HG02798 (cell line): ENCODE results near the gene GALE.
"Not testable (repeated sequence)": the region's sequence is repeated elsewhere in the genome, so short reads cannot be mapped to it uniquely, and the experiment has no call there.

Source experiments
- ATAC-seq: cut with Tn5 transposase; IDR thresholded peaks from one replicate; pipeline ENCODE4 v1.9.1; 2021; ENCODE audit warnings: mild to moderate bottlenecking; ENCODE audit not compliant: unreplicated experiment, poor library complexity

GALE gene

DNA sequence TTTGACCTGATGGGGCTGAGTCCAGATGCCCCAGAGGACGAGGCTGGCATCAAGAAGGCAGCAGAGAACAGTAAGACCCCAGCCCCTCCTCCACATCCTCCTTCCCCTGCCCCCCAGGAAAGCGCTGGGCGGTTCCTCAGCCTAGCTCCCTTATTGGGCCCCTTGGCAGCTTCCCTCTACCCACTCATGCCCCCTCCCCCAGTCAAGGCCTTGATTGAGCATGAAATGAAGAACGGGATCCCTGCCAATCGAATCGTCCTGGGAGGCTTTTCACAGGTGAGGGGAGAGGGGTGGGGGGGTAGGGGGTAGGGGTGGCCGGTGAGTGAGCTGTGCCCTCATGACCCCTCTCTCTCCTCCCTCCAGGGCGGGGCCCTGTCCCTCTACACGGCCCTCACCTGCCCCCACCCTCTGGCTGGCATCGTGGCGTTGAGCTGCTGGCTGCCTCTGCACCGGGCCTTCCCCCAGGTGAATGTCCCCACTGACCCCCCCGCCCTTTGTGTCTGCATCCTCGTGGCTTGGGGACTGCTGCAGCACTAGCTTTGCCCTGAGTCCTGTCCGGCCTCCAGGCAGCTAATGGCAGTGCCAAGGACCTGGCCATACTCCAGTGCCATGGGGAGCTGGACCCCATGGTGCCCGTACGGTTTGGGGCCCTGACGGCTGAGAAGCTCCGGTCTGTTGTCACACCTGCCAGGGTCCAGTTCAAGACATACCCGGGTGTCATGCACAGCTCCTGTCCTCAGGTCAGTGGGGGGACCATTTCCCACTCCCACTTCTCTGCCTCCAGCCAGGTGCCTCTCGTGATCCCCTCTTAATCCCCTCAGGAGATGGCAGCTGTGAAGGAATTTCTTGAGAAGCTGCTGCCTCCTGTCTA lies 6.5 kb downstream of the GALE start:
- ATAC-seq: no peak

DNA sequence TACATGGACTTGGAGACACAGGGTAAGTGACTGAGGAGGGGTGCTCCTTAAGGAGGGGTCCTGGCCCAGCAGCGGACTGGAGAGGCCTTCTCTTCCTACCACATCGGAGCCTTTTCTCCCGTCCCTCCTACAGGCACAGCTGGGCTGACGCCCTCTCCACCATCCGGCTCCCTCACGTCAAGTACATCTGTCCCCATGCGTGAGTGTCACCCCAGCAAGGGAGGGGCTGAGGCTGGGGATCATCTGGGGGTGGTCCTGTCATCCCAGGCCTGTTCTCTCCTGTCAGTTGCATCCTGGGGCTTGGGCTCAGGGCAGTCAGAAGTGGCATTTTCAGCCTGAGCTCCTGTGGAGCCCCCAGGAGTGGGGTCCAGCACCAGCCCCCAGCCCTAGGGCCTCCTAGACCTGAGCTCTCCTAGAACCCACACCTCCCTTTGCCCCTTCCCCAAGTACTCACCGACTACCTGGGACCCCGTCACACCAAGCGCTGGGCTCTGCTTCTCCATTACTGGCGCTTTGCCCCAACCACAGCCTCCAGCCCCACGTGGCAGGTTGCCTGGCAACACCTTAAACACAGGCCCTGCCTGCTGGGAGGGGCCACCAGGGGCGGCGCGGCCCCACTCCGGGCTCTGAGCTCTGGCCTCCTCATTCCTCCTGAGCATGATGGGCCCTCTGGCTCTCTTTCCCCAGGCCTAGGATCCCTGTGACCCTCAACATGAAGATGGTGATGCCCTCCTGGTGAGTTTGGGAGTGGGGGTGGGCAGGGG lies 7.4 kb downstream of the GALE start:
- no peak for ATAC-seq

- ATAC-seq: no peak
Observed at GRCh38 chr1:23792151-23792945, 8.2 kb downstream of the GALE start.

- peak; percentile 11 for ATAC-seq
Observed at GRCh38 chr1:23791516-23792047, 9.0 kb downstream of the GALE start.

DNA sequence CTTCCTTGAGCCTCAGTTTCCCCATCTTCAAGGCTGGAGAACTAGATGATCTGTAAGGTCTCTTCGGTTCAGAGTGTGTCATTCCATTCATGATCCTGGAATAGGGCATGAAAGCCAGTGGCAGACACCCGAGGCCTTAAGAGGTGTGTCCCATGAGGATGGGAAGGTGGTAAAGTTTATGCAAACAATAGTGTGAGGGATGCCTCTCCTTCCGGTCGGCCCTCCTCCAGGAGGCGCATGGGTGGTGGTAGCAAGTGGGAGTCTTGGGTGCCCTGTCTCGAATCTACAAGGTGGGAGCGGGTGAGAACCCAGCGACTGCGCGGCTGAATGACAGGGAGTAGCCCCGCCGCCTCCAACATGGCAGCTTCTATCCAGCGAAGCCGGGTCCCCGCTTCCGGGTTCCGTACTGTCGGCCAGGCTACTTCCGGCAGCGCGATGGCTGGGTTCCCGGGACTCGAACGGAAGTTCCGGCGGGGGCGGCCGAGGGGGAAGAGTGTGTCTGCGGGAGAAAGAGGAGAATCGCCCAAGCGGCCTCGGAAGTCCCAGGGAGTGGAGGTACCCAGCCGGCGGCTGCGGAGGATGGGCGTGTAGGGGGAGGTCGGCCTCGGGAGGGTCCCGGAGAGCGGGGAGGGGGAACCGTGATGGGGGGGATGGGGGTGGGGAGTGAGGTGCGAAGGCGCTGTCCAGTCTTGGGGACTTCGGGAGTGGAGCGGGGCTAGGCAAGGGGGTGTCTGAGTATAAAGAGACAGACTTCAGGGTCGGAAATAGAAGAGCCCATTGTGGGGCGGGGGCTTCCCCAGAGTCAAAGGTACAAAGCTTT lies 9.6 kb downstream of the GALE start, which contains the start of gene LYPLA2:
Gene LYPLA2 (plus strand): TSS at position 450 of the 820 bp plus-strand sequence. CDS start 1,538 bp downstream, outside the sequence.
- peak; percentile 88 for ATAC-seq

- no peak for ATAC-seq
Observed at GRCh38 chr1:23788695-23789094, 11.9 kb downstream of the GALE start.

DNA sequence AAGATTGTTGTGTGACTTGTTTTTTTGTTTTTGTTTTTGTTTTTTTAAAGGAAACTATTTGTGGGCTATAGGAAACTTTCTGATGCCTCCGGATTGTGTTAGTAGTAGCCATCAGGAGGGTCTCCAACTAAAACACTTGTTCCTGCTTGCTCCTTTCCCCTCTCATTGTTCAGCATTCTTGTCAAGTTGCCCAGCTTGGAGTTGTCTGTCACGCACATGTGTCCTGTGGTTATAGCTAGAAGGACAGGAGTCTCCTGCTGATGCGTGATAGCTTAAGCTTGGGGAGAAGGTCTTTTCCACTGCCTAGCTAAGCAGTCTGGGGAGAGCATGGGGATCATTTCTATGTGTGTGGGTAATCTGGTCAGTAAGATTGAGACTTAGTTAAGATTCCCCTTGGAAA lies 12.9 kb downstream of the GALE start:
- no peak for ATAC-seq

DNA sequence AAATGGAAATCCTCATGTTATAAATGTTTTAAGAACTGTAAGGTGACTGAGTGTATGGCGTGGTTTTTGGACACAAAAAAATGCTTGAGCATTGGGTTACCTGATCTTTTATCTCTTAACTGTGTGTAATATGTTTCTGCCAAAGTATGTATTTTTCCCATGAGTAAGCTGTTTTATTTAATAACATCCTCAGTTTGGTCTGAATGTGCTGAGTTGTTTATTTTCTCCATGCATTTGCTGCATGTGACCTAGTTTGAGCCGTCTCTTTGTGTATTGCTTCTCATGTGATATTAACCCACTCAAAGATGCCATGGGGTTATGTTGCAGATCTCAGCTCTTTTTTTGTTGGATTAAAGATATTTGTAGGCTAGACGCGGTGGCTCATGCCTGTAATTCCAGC lies 15.7 kb downstream of the GALE start:
- ATAC-seq: no peak

GRCh38 chr1:23783141-23783540 lies 17.4 kb downstream of the GALE start:
- not testable (repeated sequence) for ATAC-seq

GRCh38 chr1:23779826-23780371 lies 20.7 kb downstream of the GALE start:
- ATAC-seq: no peak

DNA sequence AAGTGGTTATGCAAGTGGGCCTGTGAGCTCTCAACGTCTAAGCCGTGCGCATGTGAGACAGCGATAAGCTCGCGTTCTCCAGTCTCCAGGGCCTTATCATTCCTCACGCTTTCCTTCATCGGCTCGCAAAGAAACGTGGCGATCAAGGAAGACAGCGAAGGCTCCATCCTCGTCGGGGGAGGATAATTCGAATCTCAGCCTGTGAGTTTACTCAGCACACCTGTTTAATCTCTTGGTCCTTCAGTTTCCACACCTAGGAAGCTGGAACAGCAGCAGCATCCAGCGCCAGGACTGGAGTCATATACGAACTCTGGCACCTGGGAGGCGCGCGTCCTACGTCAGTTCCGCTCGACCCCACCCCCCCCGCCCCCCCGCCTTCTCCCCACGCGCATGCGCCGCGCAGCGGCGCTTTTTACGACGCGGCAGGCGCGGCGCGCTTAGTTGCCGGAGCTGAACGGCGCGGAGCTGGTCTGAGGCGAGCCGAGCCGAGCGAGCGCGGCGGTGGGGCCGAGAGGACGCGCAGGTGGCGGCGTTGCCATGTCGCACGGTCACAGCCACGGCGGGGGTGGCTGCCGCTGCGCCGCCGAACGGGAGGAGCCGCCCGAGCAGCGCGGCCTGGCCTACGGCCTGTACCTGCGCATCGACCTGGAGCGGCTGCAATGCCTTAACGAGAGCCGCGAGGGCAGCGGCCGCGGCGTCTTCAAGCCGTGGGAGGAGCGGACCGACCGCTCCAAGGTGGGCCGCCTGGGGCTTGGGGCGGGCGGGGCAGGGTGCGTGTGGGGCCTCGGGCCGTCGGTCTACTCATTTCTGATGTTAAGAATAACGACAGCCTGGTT lies 22.4 kb downstream of the GALE start, which contains the start of gene PITHD1:
Gene PITHD1 (plus strand): TSS at position 440 of the 836 bp plus-strand sequence. CDS start 98 bp downstream, at position 538.
- peak; percentile 86 for ATAC-seq

DNA sequence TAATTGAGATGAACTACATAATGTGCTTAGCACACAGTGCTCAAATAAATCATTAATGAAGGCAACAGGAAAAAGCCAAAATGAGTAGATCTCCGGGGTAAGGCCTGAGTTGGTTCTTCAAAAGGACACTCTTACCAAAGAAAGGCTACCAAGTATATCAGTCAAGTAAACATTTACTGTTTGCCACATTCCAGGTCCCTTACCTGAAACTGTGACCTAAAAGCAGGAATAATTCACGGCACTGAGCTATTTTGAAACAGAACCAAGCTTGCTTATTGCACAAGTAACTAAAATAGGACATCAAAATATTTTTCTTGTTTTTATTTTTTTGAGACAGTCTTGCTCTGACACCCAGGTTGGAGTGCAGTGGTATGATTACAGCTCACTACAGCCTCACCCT lies 24.3 kb downstream of the GALE start:
- no peak for ATAC-seq

GRCh38 chr1:23774174-23774880 lies 26.2 kb downstream of the GALE start:
- ATAC-seq: no peak

DNA sequence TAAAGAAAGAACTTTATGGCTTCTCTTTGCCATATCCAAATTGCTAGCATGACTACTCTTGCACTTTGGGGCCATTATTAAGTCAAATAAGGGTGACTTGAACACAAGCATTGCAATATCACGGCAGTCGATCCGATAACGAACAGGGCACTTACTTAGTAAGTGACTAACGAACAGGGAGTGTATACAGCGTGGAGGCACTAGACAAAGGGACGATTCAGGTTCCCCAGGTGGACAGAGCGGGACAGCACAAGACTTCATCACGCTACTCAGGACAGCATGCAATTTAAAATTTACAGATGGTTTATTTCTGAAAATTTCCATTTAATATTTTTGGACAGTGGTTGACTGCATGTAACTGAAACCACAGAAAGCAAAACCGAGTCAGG lies 27.7 kb downstream of the GALE start:
- ATAC-seq: no peak

GRCh38 chr1:23772049-23772853 lies 28.3 kb downstream of the GALE start:
- peak; percentile 56 for ATAC-seq

GRCh38 chr1:23768733-23769132 lies 31.8 kb downstream of the GALE start:
- ATAC-seq: no peak

- ATAC-seq: no peak
Observed at GRCh38 chr1:23763041-23763577, 37.4 kb downstream of the GALE start.
